ENCODE results near the gene APBB2. TPM values are rescaled to one million over a fixed set of nuclear protein-coding genes. Genes with fewer than 3 reads are reported as not detected.

APBB2 gene
- total and polyA plus RNA-seq, 10 of the 15 experiments (the other 5 are each of a cell fraction or from before 2014, with no cell fraction given) = 2.7 to 24.6 (median 19.0) TPM

GRCh38 chr4:41076481-41076880, 137.9 kb downstream of the APBB2 start (continued):
- TF ChIP-seq CTCF (IDR thresholded peaks at IDR 0.05 in 2 of 3, conservative IDR thresholded peaks at IDR 0.05 in 1 of 3; ENCODE audit: control insufficient read depth in 2 of 3, extremely low read depth in 1 of 3, insufficient read depth in 1 of 3, low read depth in 3 of 3, low read length in 3 of 3) (no peak), POLR2AphosphoS5 (IDR thresholded peaks at IDR 0.05; ENCODE audit: low read length) (no peak), HDAC2 (IDR thresholded peaks at IDR 0.05) (no peak), CUX1 (IDR thresholded peaks at IDR 0.05; ENCODE audit: insufficient replicate concordance, low read depth, low read length) (no peak), NRF1 (conservative IDR thresholded peaks at IDR 0.05; ENCODE audit: low read depth, low read length) (no peak)
